ENCODE measurements around the gene PKP3.

DNA sequence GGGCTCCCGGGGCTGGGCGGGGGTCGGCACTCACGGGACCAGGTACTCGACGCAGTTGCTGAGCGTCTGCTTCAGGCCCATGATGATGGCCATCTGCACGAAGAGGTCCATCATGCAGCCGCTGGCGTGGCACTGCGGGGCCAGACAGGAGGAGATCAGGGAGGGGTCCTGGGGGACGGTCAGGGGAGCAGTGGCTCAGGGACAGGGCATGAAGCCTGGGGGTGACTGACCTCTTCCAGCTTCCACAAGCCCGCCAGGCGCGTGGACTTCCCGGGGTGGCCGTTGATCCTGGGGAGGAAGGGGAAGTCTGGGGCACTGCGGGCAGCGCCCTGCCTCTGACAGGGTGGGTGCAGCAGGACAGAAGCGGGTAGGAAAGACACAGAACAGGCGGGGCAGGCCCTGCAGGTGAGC, 26.9 kb downstream of the PKP3 start:
- TF ChIP-seq POLR2A (IDR thresholded peaks at IDR 0.05) (no peak), EP300 (IDR thresholded peaks at IDR 0.05) (no peak), POLR2AphosphoS5 (IDR thresholded peaks at IDR 0.05) (no peak)
- TF ChIP-seq, protein P1, sequence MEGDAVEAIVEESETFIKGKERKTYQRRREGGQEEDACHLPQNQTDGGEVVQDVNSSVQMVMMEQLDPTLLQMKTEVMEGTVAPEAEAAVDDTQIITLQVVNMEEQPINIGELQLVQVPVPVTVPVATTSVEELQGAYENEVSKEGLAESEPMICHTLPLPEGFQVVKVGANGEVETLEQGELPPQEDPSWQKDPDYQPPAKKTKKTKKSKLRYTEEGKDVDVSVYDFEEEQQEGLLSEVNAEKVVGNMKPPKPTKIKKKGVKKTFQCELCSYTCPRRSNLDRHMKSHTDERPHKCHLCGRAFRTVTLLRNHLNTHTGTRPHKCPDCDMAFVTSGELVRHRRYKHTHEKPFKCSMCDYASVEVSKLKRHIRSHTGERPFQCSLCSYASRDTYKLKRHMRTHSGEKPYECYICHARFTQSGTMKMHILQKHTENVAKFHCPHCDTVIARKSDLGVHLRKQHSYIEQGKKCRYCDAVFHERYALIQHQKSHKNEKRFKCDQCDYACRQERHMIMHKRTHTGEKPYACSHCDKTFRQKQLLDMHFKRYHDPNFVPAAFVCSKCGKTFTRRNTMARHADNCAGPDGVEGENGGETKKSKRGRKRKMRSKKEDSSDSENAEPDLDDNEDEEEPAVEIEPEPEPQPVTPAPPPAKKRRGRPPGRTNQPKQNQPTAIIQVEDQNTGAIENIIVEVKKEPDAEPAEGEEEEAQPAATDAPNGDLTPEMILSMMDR (IDR thresholded peaks at IDR 0.05), result no peak

Measured in stomach (tissue), 4 donors.